ENCODE data around the gene PATL2. TPM values are rescaled to one million over a fixed set of nuclear protein-coding genes. Genes with fewer than 3 reads are reported as not detected.

PATL2 gene
- total and polyA plus RNA-seq, 10 donors = 17.0 to 64.2 (median 28.9) TPM

GRCh38 chr15:44738340-44738984, 27.3 kb upstream of the PATL2 start:
- Histone ChIP-seq H3K4me1 (peaks cover 19 to 59% (median 47%) of the 10 kb centered on the region in 6 donors), H3K27me3 (replicated peaks in 1 of 7) (no peaks in the 10 kb centered on the region), H3K27ac (peak overlapping the region in 3 of 8 donors; percentile 33 to 88 (median 51)), H3K36me3 (no peaks in the 10 kb centered on the region), H3K9me3 (peaks cover 0 to 6% (median 0%) of the 10 kb centered on the region in 8 donors), H3K4me3 (no peak overlapping the region)
- peak; percentile 39 to 81 (median 76) for TF ChIP-seq CTCF (IDR thresholded peaks at IDR 0.05 in 8 of 11, conservative IDR thresholded peaks at IDR 0.05 in 3 of 11)
- no peak for TF ChIP-seq POLR2A (IDR thresholded peaks at IDR 0.05)
- no peak for TF ChIP-seq POLR2AphosphoS5 (IDR thresholded peaks at IDR 0.05)
- 62 to 69% (median 65%) methylated on average over 3 of the region's 3 CpGs for WGBS, 5 donors
- intact Hi-C loops (cut with DNase I; ENCODE audit: low total_unique reads) = loop anchor here (5.0 kb wide), 1 partner anchor 76 kb away; the partner anchor contains the start of gene SPG11
- no peak for DNase-seq

GRCh38 chr15:44736181-44736765, 25.1 kb upstream of the PATL2 start, which contains the start of gene TRIM69:
TRIM69 (plus strand) TSS chr15:44736528; CDS start chr15:44736705, 177 bp downstream.
- TF ChIP-seq CTCF (IDR thresholded peaks at IDR 0.05 in 8 of 11, conservative IDR thresholded peaks at IDR 0.05 in 3 of 11) = no peak
- TF ChIP-seq POLR2A (IDR thresholded peaks at IDR 0.05) = no peak
- TF ChIP-seq POLR2AphosphoS5 (IDR thresholded peaks at IDR 0.05) = peak in 1 of 3 donors; percentile 1
- H3K27me3 ChIP-seq (replicated peaks in 1 of 7) = no peaks in the 10 kb centered on the region
- H3K36me3 ChIP-seq = peaks cover 0 to 14% (median 4%) of the 10 kb centered on the region in 6 donors
- 50 to 62% (median 58%) methylated on average over 3 of the region's 3 CpGs for WGBS, 5 donors
- H3K27ac ChIP-seq = peak within 1 kb of the TSS; percentile 74 to 88 (median 82)
- intact Hi-C loops (cut with DNase I; ENCODE audit: low total_unique reads) = loop anchor here (5.0 kb wide), 1 partner anchor 74 kb away; the partner anchor contains the start of gene SPG11
- peaks cover 20 to 79% (median 61%) of the 10 kb centered on the region in 6 donors for H3K4me1 ChIP-seq
- peak within 1 kb of the TSS in 2 of 8 donors; percentile 3 to 49 for H3K4me3 ChIP-seq
- DNase-seq = no peak
- no peaks in the 10 kb centered on the region for H3K9me3 ChIP-seq

- DNase-seq = no peak
These were observed 24.5 kb upstream of the PATL2 start for GRCh38 chr15:44735482-44736180.

More at GRCh38 chr15:44735482-44736180, 24.5 kb upstream of the PATL2 start:
- H3K4me3 ChIP-seq = peak overlapping the region in 2 of 8 donors; percentile 3 to 49
- no peaks in the 10 kb centered on the region for H3K9me3 ChIP-seq
- peak in 1 of 3 donors; percentile 60 for TF ChIP-seq POLR2AphosphoS5 (IDR thresholded peaks at IDR 0.05)
- no peak for TF ChIP-seq POLR2A (IDR thresholded peaks at IDR 0.05)
- no peak for TF ChIP-seq CTCF (IDR thresholded peaks at IDR 0.05 in 8 of 11, conservative IDR thresholded peaks at IDR 0.05 in 3 of 11)
- peak overlapping the region; percentile 74 to 88 (median 82) for H3K27ac ChIP-seq
- WGBS, 5 donors = 30 to 47% (median 32%) methylated on average over 8 of the region's 8 CpGs
- H3K4me1 ChIP-seq = peaks cover 25 to 85% (median 68%) of the 10 kb centered on the region in 6 donors
- intact Hi-C loops (cut with DNase I; ENCODE audit: low total_unique reads) = loop anchor here (5.0 kb wide), 1 partner anchor 73 kb away; the partner anchor contains the start of gene SPG11
- no peaks in the 10 kb centered on the region for H3K27me3 ChIP-seq (replicated peaks in 1 of 7)
- H3K36me3 ChIP-seq = peaks cover 0 to 15% (median 4%) of the 10 kb centered on the region in 6 donors

All from spleen (tissue), 11 donors.